ENCODE results near the gene C17orf67.

GRCh38 chr17:56779322-56779721, 54.4 kb downstream of the C17orf67 start:
- TF ChIP-seq ZNF274 (IDR thresholded peaks at IDR 0.05; ENCODE audit: insufficient read depth, insufficient read length) (no peak), POLR2A (IDR thresholded peaks at IDR 0.05; ENCODE audit: low read depth, low read length) (no peak), SMC3 (IDR thresholded peaks at IDR 0.05; ENCODE audit: borderline replicate concordance, low read length) (no peak), ESRRA (IDR thresholded peaks at IDR 0.05; ENCODE audit: low read length) (no peak), JUNB (IDR thresholded peaks at IDR 0.05) (no peak), FOS (IDR thresholded peaks at IDR 0.05; ENCODE audit: borderline replicate concordance, extremely low read depth, insufficient read length) (no peak), ATF7 (IDR thresholded peaks at IDR 0.05; ENCODE audit: low read depth) (no peak), CHD1 (IDR thresholded peaks at IDR 0.05; ENCODE audit: low read depth, low read length) (no peak), PRDM15 (CRISPR knock-in tag; IDR thresholded peaks at IDR 0.05) (no peak), ZSCAN29 (IDR thresholded peaks at IDR 0.05) (no peak), ELK1 (IDR thresholded peaks at IDR 0.05; ENCODE audit: low read depth, low read length) (no peak), CREB1 (IDR thresholded peaks at IDR 0.05; ENCODE audit: low read depth) (no peak), MTA3 (IDR thresholded peaks at IDR 0.05; ENCODE audit: borderline replicate concordance, low read length) (no peak)
- TF ChIP-seq, protein P1, sequence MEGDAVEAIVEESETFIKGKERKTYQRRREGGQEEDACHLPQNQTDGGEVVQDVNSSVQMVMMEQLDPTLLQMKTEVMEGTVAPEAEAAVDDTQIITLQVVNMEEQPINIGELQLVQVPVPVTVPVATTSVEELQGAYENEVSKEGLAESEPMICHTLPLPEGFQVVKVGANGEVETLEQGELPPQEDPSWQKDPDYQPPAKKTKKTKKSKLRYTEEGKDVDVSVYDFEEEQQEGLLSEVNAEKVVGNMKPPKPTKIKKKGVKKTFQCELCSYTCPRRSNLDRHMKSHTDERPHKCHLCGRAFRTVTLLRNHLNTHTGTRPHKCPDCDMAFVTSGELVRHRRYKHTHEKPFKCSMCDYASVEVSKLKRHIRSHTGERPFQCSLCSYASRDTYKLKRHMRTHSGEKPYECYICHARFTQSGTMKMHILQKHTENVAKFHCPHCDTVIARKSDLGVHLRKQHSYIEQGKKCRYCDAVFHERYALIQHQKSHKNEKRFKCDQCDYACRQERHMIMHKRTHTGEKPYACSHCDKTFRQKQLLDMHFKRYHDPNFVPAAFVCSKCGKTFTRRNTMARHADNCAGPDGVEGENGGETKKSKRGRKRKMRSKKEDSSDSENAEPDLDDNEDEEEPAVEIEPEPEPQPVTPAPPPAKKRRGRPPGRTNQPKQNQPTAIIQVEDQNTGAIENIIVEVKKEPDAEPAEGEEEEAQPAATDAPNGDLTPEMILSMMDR (IDR thresholded peaks at IDR 0.05 in 2 of 3, conservative IDR thresholded peaks at IDR 0.05 in 1 of 3; ENCODE audit: control insufficient read depth in 2 of 3, extremely low read depth in 1 of 3, insufficient read depth in 1 of 3, low read depth in 3 of 3, low read length in 3 of 3), result no peak
